Upper lobe of left lung (tissue), 4 donors: ENCODE results near the gene PPP1R12C.

Source experiments
- POLR2A ChIP-seq, 4 donors: fragments of 450-650 bp; IDR thresholded peaks; one replicate each; pipeline ENCODE4 v1.5.1; 2016 to 2017; ENCODE audit warnings: antibody characterized with exemption in 4 of 4, mild to moderate bottlenecking in 2 of 4
- TF ChIP-seq, protein P1 (sequence below), 6 experiments: fragments of 450-650 bp in 4 of 6; fragments of 200-600 bp in 2 of 6; sonication (generic) in 2 of 6; IDR thresholded peaks; one replicate each; pipeline ENCODE4 v1.5.1; 2016 to 2019; ENCODE audit warnings: antibody characterized with exemption in 6 of 6

DNA sequence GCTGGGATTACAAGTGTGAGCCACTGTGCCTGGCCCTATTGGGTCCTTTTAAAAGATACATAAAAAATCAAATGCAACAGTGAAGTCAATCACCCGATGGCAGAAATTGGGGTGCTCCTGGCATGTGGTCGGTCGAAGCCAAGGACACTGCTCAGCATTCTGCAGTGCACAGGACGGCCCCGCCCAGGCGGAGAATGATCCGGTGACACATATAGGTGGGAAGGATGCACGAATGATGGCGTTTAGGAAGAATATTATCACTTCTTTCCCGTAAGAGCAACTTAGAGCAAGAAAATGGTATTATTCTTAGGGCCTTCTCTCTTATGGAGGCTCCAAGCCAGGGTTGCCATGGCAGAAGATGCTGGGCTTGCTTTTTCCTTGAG is 76.2 kb downstream of the PPP1R12C start:
- no peak for TF ChIP-seq POLR2A (IDR thresholded peaks at IDR 0.05)
- TF ChIP-seq, protein P1, sequence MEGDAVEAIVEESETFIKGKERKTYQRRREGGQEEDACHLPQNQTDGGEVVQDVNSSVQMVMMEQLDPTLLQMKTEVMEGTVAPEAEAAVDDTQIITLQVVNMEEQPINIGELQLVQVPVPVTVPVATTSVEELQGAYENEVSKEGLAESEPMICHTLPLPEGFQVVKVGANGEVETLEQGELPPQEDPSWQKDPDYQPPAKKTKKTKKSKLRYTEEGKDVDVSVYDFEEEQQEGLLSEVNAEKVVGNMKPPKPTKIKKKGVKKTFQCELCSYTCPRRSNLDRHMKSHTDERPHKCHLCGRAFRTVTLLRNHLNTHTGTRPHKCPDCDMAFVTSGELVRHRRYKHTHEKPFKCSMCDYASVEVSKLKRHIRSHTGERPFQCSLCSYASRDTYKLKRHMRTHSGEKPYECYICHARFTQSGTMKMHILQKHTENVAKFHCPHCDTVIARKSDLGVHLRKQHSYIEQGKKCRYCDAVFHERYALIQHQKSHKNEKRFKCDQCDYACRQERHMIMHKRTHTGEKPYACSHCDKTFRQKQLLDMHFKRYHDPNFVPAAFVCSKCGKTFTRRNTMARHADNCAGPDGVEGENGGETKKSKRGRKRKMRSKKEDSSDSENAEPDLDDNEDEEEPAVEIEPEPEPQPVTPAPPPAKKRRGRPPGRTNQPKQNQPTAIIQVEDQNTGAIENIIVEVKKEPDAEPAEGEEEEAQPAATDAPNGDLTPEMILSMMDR (IDR thresholded peaks at IDR 0.05), result no peak
